ENCODE data around the gene CCNY.

DNA sequence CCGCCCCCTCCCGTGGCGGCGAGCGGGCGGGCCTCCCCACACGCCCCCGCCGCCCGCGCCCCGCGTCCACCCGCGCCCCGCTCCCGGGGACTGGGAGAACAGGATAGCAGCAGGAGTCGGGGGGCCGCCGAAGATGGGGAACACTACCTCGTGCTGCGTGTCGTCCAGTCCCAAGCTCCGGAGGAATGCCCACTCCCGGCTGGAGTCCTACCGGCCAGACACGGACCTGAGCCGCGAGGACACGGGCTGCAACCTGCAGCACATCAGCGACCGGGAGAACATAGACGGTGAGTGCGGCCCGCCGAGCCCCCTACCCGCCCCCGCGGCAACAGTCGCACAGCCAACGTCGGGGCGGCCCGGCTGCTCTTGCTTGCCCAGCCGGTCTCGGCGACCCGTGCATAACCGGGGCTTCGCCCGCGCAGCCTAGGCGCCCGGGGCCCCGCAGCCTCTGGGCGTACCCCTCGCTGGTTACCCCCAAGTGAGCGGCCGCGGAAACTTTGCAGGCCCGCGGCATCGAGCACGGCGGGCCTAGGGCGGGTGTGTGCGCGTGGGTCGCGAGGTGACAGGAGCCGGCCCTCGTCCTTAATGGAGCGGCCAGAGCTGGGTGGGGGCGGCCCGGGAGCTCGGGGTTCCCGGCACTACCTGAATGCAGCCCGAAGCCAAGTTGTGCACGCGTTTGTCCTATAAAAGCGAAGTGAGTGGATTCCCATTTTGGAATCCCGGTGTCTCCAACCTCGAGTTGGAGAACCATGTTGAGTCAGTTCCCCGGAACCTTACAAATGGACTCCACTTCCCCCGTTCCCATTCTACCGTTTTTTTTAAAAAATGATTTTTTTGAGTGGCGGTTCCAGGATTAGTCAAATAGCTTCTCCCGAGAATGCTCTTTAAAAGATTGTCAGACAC is 863 bp downstream of the CCNY start:
- TF ChIP-seq CTCF (IDR thresholded peaks at IDR 0.05) (no peak), POLR2A (IDR thresholded peaks at IDR 0.05) (no peak)

Measured in Peyer's patch (tissue), 4 donors.